HUES6 (cell line): ENCODE data around the gene ZC3H18.
A peak's percentile ranks its signal among the peaks of the same experiment; 100 is the strongest.

ENCODE experiments used
- H3K27ac ChIP-seq: 2 replicates; pipeline ENCODE4 v1.7.0; 2013; ENCODE audit warnings: low read depth, mild to moderate bottlenecking, low read length, inconsistent platforms
- H3K27me3 ChIP-seq: 2 replicates; pipeline ENCODE4 v1.6.1; 2013; ENCODE audit warnings: low read length; ENCODE audit not compliant: control insufficient read depth, insufficient read depth
- H3K36me3 ChIP-seq: 2 replicates; pipeline ENCODE4 v1.6.1; 2013; ENCODE audit warnings: low read length; ENCODE audit not compliant: control insufficient read depth, insufficient read depth
- H3K4me1 ChIP-seq: 2 replicates; pipeline ENCODE4 v1.6.1; 2013; ENCODE audit warnings: low read length; ENCODE audit not compliant: control insufficient read depth, insufficient read depth
- H3K4me3 ChIP-seq: 2 replicates; pipeline ENCODE4 v1.5.1; 2013; ENCODE audit warnings: low read depth, low read length
- H3K9ac ChIP-seq: one replicate; pipeline ENCODE4 v1.6.1; 2013; ENCODE audit warnings: mild to moderate bottlenecking, low read length
- H3K9me3 ChIP-seq: 2 replicates; pipeline ENCODE4 v1.6.1; 2013; ENCODE audit warnings: low read depth, low read length; ENCODE audit not compliant: control insufficient read depth, insufficient read depth

Gene ZC3H18

DNA sequence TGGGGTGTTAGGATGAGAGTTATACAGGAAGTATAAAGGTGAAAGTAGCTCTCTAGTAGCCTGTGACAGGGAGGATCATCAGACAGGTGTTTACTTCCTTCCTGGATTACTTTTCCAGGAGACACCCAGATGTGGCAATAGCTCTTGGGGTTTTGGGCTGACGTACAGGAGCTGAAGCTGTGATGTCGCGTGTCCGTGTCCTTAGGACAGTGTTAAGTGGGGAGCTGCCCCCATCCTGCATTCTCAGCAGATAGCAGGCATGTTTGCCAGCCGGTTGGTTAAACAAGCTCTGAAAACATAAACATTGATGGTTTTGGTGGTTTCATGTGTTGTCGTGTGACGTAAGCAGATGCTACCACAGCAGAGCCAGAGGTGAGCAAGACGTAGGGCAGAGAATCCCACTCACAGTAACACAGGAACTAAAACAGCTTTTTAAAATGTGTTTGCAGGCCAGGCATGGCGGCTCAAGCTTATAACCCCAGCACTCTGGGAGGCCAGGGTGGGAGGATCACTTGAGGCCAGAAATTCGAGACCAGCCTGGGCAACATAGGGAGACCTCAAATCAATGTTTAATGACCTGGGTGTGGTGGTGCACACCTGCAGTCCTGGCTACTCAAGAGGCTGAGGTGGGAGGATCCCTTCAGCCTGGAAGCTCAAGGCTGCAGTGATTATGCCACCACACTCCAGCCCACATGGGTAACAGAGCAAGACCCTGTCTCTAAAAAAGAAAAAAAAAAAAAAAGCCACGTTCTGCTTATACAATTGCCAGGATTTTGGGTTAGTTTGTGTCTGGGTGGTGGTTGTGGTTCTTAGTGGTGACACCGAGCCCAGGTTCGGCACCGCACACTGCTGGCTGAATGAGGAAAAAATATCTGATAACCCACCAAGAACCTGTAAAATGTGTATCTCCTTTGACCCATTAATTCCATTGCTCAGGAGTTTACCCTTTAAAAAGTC is 49.9 kb downstream of the ZC3H18 start:
- Histone ChIP-seq H3K36me3 (peaks cover 51% of the 10 kb centered on the region), H3K4me3 (no peak overlapping the region), H3K27me3 (no peaks in the 10 kb centered on the region), H3K27ac (no peak overlapping the region), H3K4me1 (no peaks in the 10 kb centered on the region; the same call in 1 of the 2 replicates), H3K9ac (no peak overlapping the region), H3K9me3 (no peaks in the 10 kb centered on the region)

DNA sequence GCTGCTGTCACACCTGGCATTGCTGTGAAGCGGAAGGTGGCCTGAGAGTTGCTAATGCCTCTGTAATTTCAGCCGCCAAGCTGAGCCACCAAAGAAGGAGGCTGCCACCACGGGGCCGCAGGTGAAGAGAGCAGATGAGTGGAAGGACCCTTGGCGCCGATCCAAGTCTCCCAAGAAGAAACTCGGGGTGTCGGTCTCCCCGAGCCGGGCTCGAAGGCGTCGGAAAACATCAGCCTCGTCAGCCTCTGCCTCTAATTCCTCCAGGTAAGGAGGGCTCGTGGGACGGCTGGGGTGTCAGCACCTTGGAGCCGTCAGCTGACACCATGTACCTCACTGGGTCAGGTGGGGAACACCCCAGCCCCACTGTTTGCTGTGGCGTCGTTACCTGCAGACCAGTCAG is 51.9 kb downstream of the ZC3H18 start:
- Histone ChIP-seq H3K27ac (no peak overlapping the region), H3K4me3 (no peak overlapping the region), H3K9ac (no peak overlapping the region), H3K9me3 (no peaks in the 10 kb centered on the region), H3K27me3 (no peaks in the 10 kb centered on the region), H3K4me1 (no peaks in the 10 kb centered on the region; the same call in 1 of the 2 replicates), H3K36me3 (peaks cover 60% of the 10 kb centered on the region)

DNA sequence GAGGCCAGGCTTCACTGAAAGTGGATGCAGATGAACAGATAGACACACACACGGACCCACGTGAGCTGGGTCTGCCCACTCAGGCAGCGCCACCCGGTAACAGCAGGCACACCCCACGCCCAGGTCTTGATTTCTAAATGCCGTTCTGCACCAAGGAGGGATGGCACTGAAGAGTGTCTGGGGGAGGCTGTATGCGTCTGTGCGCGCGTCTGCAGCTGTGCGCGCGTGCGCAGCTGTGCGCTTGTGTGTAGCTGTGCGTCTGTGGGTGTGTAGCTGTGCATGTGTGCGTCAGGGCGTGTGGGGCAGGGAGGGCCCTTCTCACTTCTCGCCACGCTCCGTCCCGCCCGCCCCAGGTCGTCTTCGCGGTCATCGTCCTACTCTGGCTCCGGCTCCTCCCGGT is 52.7 kb downstream of the ZC3H18 start:
- Histone ChIP-seq H3K9ac (no peak overlapping the region), H3K27ac (no peak overlapping the region), H3K36me3 (peaks cover 65% of the 10 kb centered on the region), H3K4me3 (no peak overlapping the region), H3K4me1 (no peaks in the 10 kb centered on the region; the same call in 1 of the 2 replicates), H3K27me3 (no peaks in the 10 kb centered on the region), H3K9me3 (no peaks in the 10 kb centered on the region)

DNA sequence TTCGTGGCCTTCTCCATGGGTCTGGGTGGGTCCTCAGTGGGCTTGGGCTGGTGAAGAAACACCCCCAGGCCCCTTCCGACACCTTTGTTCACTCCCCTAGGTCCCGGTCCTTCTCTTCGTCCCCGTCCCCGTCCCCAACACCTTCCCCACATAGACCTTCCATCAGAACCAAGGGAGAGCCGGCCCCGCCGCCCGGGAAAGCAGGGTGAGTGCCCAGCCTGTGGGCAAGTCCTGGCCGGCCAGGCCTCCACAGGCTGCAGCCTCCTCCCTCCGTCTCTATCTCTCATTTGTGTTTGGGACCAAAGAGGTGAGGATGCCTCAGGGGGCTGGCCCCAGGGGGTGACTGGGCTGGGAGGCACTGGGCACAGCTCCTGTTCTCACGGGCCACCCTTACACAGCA is 53.7 kb downstream of the ZC3H18 start:
- no peak overlapping the region for H3K9ac ChIP-seq
- no peaks in the 10 kb centered on the region for H3K27me3 ChIP-seq
- peaks cover 71% of the 10 kb centered on the region for H3K36me3 ChIP-seq

DNA sequence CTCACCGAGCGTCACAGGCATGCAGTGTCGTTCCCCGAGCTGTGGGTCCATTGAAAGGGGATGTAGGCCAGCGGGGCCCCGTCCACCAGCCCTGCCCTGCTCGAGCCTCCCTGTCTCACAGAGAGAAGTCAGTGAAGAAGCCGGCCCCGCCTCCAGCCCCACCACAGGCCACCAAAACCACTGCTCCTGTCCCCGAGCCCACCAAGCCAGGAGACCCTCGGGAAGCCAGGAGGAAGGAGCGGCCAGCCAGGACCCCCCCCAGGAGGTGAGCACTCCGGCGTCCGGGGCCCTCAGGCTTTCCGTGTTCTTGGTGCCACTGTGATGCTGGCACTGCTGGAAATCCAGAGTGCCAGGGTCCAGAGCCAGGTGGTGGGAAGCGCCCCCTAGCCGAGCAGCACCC is 54.3 kb downstream of the ZC3H18 start:
- H3K27ac ChIP-seq: no peak overlapping the region
- no peaks in the 10 kb centered on the region for H3K9me3 ChIP-seq
- peaks cover 5% of the 10 kb centered on the region; the same call in 1 of the 2 replicates for H3K4me1 ChIP-seq
- H3K36me3 ChIP-seq: peaks cover 69% of the 10 kb centered on the region
- H3K9ac ChIP-seq: no peak overlapping the region
- no peak overlapping the region for H3K4me3 ChIP-seq
- no peaks in the 10 kb centered on the region for H3K27me3 ChIP-seq

More for the DNA sequence above, 53.7 kb downstream of the ZC3H18 start:
- no peaks in the 10 kb centered on the region for H3K9me3 ChIP-seq
- H3K27ac ChIP-seq: no peak overlapping the region
- H3K4me1 ChIP-seq: peaks cover 5% of the 10 kb centered on the region; the same call in 1 of the 2 replicates
- no peak overlapping the region for H3K4me3 ChIP-seq

DNA sequence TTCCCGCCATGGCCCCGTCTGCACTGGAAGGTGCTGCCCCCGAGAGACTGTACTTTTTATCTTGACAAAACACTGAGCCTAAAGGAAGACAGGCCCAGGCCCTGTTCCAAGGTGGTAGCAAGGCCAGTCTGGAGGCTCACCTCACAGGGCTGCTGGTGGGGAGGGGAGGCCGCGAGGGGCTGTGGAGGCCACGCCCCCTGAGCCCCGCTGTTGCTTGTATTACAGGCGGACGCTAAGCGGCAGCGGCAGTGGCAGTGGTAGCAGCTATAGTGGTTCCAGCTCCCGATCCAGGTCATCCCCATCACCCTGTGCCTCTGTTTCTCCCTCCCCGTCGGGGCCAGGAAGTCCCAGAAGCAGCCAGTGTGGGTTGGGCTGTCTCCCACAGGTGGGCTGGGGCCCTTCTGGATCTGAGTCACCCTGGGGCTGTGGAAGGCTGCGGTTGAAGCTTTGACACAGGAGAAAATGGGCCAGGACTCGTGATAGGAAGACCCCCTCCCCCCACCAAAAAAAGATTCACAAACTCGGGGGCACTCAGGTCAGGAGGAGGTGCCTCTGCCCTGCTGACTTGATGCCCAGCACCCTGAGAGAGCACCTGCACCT is 54.9 kb downstream of the ZC3H18 start:
- Histone ChIP-seq H3K27ac (no peak overlapping the region), H3K27me3 (no peaks in the 10 kb centered on the region), H3K4me3 (no peak overlapping the region), H3K9me3 (no peaks in the 10 kb centered on the region), H3K9ac (no peak overlapping the region), H3K4me1 (peaks cover 5% of the 10 kb centered on the region; the same call in 1 of the 2 replicates), H3K36me3 (peaks cover 69% of the 10 kb centered on the region)

DNA sequence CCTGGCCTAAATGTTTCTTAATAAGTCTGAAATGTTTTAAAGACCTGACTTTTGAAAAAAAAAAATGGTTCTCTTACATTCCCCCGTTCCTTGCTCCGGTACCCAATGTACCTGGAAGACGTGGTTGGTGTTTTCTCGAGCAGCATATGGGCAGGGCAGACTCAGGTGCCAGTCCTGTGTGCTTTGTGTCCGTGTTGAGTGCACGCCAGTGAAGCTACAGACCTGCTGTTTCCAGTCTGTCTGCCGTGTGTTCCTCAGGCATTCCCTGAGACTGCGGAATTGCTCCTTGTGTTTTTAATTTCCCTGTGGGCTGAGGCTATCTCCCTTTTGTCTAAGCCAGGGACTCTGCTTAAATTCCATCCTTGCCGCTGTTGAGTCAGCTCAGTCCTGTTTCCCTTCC is 56.4 kb downstream of the ZC3H18 start:
- no peak overlapping the region for H3K9ac ChIP-seq
- no peaks in the 10 kb centered on the region for H3K9me3 ChIP-seq
- H3K27me3 ChIP-seq: no peaks in the 10 kb centered on the region
- H3K4me1 ChIP-seq: peaks cover 11% of the 10 kb centered on the region; the same call in 1 of the 2 replicates
- no peak overlapping the region for H3K27ac ChIP-seq
- no peak overlapping the region for H3K4me3 ChIP-seq
- peaks cover 82% of the 10 kb centered on the region for H3K36me3 ChIP-seq

DNA sequence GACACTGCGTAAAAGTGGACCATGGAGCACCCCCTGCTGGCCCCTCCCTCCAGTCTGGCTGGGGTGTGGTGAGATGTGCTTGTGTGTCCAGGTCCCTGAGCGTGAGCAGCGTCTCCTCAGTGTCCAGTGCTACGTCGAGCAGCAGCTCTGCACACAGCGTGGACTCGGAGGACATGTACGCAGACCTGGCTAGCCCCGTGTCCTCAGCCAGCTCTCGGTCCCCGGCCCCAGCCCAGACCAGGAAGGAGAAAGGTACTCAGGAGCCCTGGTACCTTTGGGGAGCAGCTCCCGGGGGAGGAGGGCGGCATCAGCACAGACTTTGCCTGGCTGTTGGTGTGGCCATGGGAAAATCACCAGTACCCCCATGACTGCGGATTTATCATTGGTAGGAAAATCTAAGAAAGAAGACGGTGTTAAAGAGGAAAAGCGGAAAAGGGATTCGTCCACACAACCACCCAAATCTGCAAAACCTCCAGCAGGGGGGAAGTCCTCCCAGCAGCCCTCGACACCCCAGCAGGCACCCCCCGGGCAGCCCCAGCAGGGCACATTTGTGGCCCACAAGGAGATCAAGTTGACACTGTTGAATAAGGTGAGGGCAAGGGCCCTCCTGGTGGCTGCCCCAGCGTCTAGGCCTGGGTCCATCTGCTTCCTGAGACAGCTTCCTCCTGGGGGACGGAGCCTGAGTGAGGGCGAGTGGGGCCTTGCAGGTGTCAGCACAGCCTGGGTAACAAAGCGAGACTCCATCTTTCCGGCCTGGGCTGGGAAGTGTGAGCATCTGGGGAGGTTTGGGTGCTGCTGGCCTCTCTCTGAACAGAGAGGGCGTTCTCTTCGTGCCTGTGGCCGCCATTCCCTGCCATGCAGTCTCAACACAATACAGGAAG is 57.6 kb downstream of the ZC3H18 start:
- no peaks in the 10 kb centered on the region for H3K9me3 ChIP-seq
- no peak overlapping the region for H3K4me3 ChIP-seq
- no peaks in the 10 kb centered on the region for H3K27me3 ChIP-seq
- peaks cover 78% of the 10 kb centered on the region for H3K36me3 ChIP-seq
- peaks cover 11% of the 10 kb centered on the region; the same call in 1 of the 2 replicates for H3K4me1 ChIP-seq
- H3K27ac ChIP-seq: 0 out of 2 replicates have a peak overlapping the region, but pooled peaks have one; percentile 8
- no peak overlapping the region for H3K9ac ChIP-seq

DNA sequence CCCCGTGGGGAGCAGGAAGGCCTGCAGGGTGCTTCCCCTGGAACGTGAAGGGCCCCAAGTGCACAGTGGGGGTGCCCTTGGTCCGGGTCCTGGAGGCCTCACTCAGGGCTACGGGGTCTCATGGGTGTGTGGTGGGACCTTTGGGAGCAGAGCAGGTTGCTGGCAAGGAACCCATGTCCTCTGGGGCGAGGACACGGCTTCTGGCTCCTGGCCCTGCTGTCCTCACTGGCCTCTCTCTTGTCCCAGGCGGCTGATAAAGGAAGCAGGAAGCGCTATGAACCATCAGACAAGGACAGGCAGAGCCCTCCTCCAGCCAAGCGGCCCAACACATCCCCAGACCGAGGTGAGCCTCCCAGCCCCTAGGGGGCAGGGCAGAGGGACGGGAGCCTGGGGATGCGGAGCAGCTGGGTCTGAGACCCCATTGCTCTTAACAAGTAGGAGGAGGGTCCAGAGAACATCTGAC is 58.3 kb downstream of the ZC3H18 start:
- Histone ChIP-seq H3K9ac (no peak overlapping the region), H3K27ac (0 out of 2 replicates have a peak overlapping the region, but pooled peaks have one; percentile 8), H3K4me1 (peaks cover 11% of the 10 kb centered on the region; the same call in 1 of the 2 replicates), H3K9me3 (no peaks in the 10 kb centered on the region), H3K36me3 (peaks cover 71% of the 10 kb centered on the region), H3K27me3 (no peaks in the 10 kb centered on the region), H3K4me3 (no peak overlapping the region)

DNA sequence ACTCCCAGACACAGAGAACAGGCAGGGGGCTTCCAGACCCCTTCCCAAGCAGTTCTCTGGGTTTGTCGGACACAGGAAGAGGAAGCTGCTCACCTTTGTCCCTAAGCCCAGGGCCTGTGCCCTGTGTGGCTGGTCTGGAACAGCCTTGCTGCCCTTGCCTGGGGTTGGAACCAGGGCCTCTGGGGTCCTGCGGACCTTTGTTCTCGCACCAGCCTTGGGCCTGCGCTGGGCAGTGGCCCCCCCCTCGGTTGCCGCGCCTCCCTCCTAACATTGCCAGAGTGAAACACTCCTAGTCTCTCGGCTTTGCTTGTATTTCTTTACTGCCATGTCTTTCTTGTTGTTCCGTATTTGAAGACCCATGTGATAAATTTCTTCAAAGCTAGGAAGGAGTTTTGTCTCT is 59.6 kb downstream of the ZC3H18 start:
- peaks cover 58% of the 10 kb centered on the region for H3K36me3 ChIP-seq
- peaks cover 12% of the 10 kb centered on the region; the same call in 1 of the 2 replicates for H3K4me1 ChIP-seq
- H3K27me3 ChIP-seq: 0 out of 2 replicates have a peak, but pooled peaks cover under 1% of the 10 kb centered on the region
- H3K9ac ChIP-seq: no peak overlapping the region
- no peak overlapping the region for H3K4me3 ChIP-seq
- H3K9me3 ChIP-seq: no peaks in the 10 kb centered on the region
- H3K27ac ChIP-seq: no peak overlapping the region
